Measurements from ENCODE around the gene USE1.

DNA sequence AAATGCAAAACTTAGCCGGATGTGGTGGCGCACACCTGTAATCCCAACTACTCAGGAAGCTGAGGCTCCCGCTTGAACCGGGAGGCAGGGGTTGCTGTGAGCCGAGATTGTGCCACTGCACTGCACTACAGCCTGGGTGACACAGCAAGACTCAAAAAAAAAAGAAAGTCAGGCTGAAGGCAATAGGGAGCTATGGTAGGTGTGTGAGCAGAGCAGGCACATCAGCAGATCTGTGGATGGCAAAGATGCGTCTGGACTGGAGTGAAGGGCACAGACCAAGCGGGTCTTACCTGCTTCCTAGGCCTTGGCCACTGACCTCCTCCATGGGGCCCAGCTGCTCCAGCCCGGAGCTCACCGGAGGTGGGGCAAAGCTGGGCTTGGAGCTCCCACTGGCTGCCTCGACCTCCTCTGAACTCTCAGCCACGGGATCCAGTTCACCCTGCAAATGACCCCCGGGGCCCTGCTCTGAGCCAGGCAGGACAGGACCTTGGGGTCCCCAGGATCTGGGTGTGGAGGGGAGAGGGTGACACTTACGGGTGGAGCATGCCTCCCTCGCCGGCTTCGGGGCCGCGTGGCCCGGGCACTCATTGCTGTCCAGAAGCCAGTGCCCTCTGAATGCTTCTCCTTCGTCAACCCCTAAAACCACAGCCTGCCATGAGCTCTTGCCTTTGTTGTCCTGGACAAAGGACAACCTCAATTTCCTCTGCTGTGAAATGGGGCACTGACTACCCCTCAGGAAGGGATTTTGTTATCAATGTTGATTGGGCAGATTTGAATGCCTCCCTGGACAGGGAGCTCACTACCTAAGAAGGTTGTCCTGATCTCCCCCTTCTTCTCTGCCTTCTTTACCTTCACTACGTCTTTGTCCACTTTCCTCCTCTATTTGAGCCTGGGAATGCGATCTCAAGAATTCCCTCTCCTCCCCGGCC is 48.8 kb downstream of the USE1 start:
- TF ChIP-seq, protein P1, sequence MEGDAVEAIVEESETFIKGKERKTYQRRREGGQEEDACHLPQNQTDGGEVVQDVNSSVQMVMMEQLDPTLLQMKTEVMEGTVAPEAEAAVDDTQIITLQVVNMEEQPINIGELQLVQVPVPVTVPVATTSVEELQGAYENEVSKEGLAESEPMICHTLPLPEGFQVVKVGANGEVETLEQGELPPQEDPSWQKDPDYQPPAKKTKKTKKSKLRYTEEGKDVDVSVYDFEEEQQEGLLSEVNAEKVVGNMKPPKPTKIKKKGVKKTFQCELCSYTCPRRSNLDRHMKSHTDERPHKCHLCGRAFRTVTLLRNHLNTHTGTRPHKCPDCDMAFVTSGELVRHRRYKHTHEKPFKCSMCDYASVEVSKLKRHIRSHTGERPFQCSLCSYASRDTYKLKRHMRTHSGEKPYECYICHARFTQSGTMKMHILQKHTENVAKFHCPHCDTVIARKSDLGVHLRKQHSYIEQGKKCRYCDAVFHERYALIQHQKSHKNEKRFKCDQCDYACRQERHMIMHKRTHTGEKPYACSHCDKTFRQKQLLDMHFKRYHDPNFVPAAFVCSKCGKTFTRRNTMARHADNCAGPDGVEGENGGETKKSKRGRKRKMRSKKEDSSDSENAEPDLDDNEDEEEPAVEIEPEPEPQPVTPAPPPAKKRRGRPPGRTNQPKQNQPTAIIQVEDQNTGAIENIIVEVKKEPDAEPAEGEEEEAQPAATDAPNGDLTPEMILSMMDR (IDR thresholded peaks at IDR 0.05) = no peak
- TF ChIP-seq POLR2A (IDR thresholded peaks at IDR 0.05) = no peak

Data from uterus (tissue), 2 donors.